Activated CD8-positive, alpha-beta memory T cell treated with anti-CD3 and anti-CD28 coated beads for 4 hours (primary cell): ENCODE data around the gene TRAPPC14.

Source experiments
- DNase-seq, 2 donors: peaks; one replicate each; pipeline ENCODE4 v3.0.0-alpha.2; 2020; ENCODE audit warnings: low read depth in 2 of 2

The TRAPPC14 gene

GRCh38 chr7:100126931-100127865 lies 31.3 kb downstream of the TRAPPC14 start, which contains the start of gene MBLAC1:
Gene MBLAC1 (plus strand): TSS chr7:100126967. CDS start chr7:100127396, 429 bp downstream.
- DNase-seq = peak; percentile 80 to 81

GRCh38 chr7:100126239-100126930 lies 32.1 kb downstream of the TRAPPC14 start:
- no peak for DNase-seq

GRCh38 chr7:100124301-100125230 lies 34.0 kb downstream of the TRAPPC14 start:
- DNase-seq = no peak

- no peak for DNase-seq
Measured at GRCh38 chr7:100122568-100122967, 36.0 kb downstream of the TRAPPC14 start.

- DNase-seq = no peak
Measured at GRCh38 chr7:100122067-100122466, 36.5 kb downstream of the TRAPPC14 start.

GRCh38 chr7:100120733-100121036 lies 37.8 kb downstream of the TRAPPC14 start:
- DNase-seq = no peak

- DNase-seq = peak in 1 of 2 donors; percentile 38
Measured at GRCh38 chr7:100119970-100120732, 38.4 kb downstream of the TRAPPC14 start.

- DNase-seq = peak; percentile 91 to 92
Measured at GRCh38 chr7:100119072-100119969, 39.2 kb downstream of the TRAPPC14 start, which contains the start of the genes CNPY4 and TAF6. Gene CNPY4 (plus strand): TSS chr7:100119634. CDS start chr7:100119745, 111 bp downstream. Gene TAF6 (minus strand): TSS chr7:100119358. CDS start chr7:100114209, 5,149 bp downstream.

GRCh38 chr7:100118388-100119071 lies 40.0 kb downstream of the TRAPPC14 start:
- no peak for DNase-seq

GRCh38 chr7:100115026-100115425 lies 43.5 kb downstream of the TRAPPC14 start:
- no peak for DNase-seq

- DNase-seq = no peak
Measured at GRCh38 chr7:100111914-100112313, 46.6 kb downstream of the TRAPPC14 start.

- DNase-seq = no peak
Measured at GRCh38 chr7:100111156-100111555, 47.4 kb downstream of the TRAPPC14 start.

- DNase-seq = no peak
Measured at GRCh38 chr7:100109521-100110163, 48.9 kb downstream of the TRAPPC14 start.

- DNase-seq = no peak
Measured at GRCh38 chr7:100107890-100108289, 50.6 kb downstream of the TRAPPC14 start.

- DNase-seq = no peak
Measured at GRCh38 chr7:100107125-100107737, 51.3 kb downstream of the TRAPPC14 start.

GRCh38 chr7:100106633-100107032 lies 51.9 kb downstream of the TRAPPC14 start:
- DNase-seq = no peak

- DNase-seq = no peak
Measured at GRCh38 chr7:100105534-100105933, 53.0 kb downstream of the TRAPPC14 start.
